ENCODE results near the gene VKORC1L1.

The VKORC1L1 gene

DNA sequence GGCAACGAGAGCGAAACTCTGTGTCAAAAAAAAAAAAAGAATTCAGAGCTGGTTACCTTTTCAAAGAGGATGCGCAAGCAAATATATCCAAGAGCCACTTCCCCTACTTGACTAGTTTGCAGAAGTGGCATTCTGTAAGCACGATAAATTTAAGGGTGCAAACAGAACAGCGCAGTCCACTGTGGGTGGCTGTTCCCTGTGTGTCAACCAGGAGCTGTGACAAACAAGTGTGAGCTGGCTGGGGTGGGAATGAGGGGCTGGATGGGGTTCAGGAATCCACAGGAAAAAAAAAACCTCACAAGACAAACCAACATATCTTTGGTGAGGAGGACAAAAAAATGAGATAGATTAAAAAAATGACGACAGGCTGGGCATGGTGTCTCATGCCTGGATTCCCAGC, 93.3 kb downstream of the VKORC1L1 start:
- H3K4me3 ChIP-seq (ENCODE audit: control insufficient read depth, low read depth, low read length), result no peak overlapping the region
- no peak for TF ChIP-seq CTCF (conservative IDR thresholded peaks at IDR 0.05; ENCODE audit: control insufficient read depth, insufficient read depth, low read depth, low read length)
- DNase-seq (ENCODE audit: low read depth), result no peak

DNA sequence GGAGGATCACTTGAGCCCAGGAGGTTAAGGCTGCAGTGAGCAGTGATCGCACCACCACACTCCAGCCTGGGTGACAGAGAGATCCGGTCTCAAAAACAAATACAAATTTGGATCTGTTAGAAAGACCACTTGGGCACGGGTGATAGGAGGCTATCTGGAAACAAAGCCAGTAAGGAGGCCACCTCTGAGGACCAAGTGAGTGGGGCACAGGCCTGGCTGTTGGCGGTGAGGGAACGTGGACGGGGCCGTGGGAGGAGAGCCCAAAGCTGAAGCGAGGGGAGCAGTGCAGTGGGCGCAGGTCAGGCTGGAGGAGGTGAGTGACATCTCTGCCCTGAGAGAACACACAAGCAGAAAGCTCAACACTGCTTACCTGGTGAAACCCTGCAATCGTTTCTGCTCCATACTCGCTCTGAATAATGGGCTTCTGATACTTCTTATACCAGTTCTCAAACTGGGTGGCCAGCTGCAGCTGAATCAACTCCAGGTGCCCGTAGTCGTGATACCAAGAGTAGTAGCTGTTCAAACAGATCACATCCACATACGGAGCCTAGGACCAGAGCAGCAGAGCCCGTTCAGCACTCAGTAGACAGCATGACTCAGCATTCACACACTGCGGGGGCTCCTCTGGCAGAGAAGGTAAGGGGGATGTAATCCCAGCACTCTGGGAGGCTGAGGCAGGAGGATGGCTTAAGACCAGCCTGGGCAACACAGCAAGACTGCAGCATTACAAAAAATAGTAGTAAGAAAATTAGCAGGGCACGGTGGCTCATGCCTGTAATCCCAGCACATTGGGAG, 94.7 kb downstream of the VKORC1L1 start:
- DNase-seq (ENCODE audit: low read depth), result no peak
- no peak overlapping the region for H3K4me3 ChIP-seq (ENCODE audit: control insufficient read depth, low read depth, low read length)
- TF ChIP-seq CTCF (conservative IDR thresholded peaks at IDR 0.05; ENCODE audit: control insufficient read depth, insufficient read depth, low read depth, low read length), result no peak

DNA sequence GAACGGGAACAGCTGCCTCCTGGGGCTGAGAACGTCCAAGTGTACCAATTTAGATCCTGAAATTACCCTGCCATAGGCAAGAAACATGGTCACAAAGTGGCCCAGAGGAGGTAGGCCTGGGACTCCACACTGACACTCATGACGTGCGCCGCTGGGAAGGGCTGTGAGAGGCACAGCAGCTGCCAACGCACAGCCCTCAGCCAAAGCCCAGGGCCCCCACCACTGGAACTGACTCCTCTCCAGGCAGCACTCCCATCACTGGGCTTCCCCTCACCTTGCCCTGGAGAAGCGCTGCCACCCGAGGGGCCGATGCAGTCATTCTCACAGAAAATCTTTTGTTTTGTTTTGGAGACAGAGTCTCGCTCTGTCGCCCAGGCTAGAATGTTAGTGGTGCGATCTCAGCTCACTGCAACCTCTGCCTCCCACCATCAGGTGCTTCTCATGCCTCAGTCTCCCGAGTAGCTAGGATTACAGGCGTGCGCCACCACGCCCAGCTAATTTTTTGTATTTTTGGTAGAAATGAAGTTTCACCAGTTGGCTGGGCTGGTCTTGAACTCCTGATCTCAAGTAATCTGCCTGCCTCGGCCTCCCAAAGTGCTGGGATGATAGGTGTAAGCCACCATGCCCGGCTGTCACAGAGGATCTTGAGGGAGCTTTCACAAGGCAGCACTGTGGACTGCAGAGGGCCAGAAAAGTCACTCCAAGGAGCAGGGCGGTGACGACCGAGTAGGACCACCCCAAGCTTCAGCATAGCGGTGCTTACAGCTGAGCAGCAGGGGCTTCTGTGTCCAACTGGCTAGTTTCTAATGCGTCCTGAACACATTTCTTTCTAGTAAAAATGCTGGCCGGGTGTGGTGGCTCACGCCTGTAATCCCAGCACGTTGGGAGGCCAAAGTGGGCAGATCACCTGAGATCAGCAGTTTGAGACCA, 95.6 kb downstream of the VKORC1L1 start:
- DNase-seq (ENCODE audit: low read depth), result no peak

DNA sequence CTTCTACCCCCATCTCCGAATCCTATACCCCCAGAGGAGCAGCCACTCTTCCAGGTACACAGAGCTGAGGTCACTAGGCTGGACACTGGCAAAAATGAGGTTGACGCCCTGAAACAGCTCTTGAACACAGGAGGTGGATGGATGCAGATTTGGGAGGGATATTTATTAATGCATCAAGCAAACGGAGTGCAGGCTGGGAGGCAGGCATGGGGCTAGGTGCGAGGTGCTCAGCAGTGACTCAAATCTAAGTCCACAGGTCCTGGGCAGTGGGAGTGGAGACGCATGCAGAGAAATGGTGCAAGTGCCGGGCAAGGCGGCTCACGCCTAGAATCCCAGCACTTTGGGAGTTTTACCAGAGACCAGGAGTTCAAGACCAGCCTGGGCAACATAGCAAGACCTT, 98.1 kb downstream of the VKORC1L1 start:
- TF ChIP-seq CTCF (conservative IDR thresholded peaks at IDR 0.05; ENCODE audit: control insufficient read depth, insufficient read depth, low read depth, low read length), result no peak
- H3K4me3 ChIP-seq (ENCODE audit: control insufficient read depth, low read depth, low read length), result no peak overlapping the region
- DNase-seq (ENCODE audit: low read depth), result no peak

More for the DNA sequence above, 95.6 kb downstream of the VKORC1L1 start:
- no peak for TF ChIP-seq CTCF (conservative IDR thresholded peaks at IDR 0.05; ENCODE audit: control insufficient read depth, insufficient read depth, low read depth, low read length)
- H3K4me3 ChIP-seq (ENCODE audit: control insufficient read depth, low read depth, low read length), result no peak overlapping the region

GRCh38 chr7:65972976-65973375, 100.1 kb downstream of the VKORC1L1 start:
- DNase-seq (ENCODE audit: low read depth), result no peak
- no peak for TF ChIP-seq CTCF (conservative IDR thresholded peaks at IDR 0.05; ENCODE audit: control insufficient read depth, insufficient read depth, low read depth, low read length)
- no peak overlapping the region for H3K4me3 ChIP-seq (ENCODE audit: control insufficient read depth, low read depth, low read length)

- TF ChIP-seq CTCF (conservative IDR thresholded peaks at IDR 0.05; ENCODE audit: control insufficient read depth, insufficient read depth, low read depth, low read length), result no peak
- H3K4me3 ChIP-seq (ENCODE audit: control insufficient read depth, low read depth, low read length), result no peak overlapping the region
- DNase-seq (ENCODE audit: low read depth), result no peak
These were observed 101.4 kb downstream of the VKORC1L1 start for GRCh38 chr7:65974191-65974801.

Measured in fibroblast of mammary gland (primary cell).